Right atrium auricular region (tissue), 2 donors: Measurements from ENCODE around the gene CRY1. TPM values are rescaled to one million over a fixed set of nuclear protein-coding genes. Genes with fewer than 3 reads are reported as not detected.

Source experiments
- DNase-seq: peaks from one replicate; pipeline ENCODE4 v3.0.0-alpha.2; 2019; ENCODE audit warnings: low spot score
- H3K27ac ChIP-seq, 2 donors: fragments of 200-600 bp; sonication (generic); 1 replicate in 1 of 2; 2 replicates in 1 of 2; pipeline ENCODE4 v1.5.1; 2016 to 2019
- H3K27me3 ChIP-seq, 2 donors: fragments of 200-600 bp; sonication (generic); one replicate each; pipeline versions ENCODE4 v1.5.1 to v1.6.0; 2017 to 2019
- H3K36me3 ChIP-seq: fragments of 200-600 bp; sonication (generic); one replicate; pipeline ENCODE4 v1.5.1; 2016
- H3K4me1 ChIP-seq, 2 donors: fragments of 200-600 bp; sonication (generic); one replicate each; pipeline versions ENCODE4 v1.5.1 to v1.6.0; 2017 to 2019
- H3K4me3 ChIP-seq, 2 donors: fragments of 200-600 bp; sonication (generic); 1 replicate in 1 of 2; 2 replicates in 1 of 2; pipeline ENCODE4 v1.5.1; 2017 to 2019; ENCODE audit warnings: mild to moderate bottlenecking in 1 of 2, moderate library complexity in 1 of 2
- H3K9me3 ChIP-seq, 2 donors: fragments of 200-600 bp; sonication (generic); one replicate each; pipeline ENCODE4 v1.5.1; 2019
- CTCF ChIP-seq, 2 donors: fragments of 200-600 bp; sonication (generic); IDR thresholded peaks; one replicate each; pipeline ENCODE4 v1.5.1; 2019; ENCODE audit warnings: antibody characterized with exemption in 2 of 2
- total RNA-seq, 2 donors: library from RNA; depleted of rRNA; stranded (reverse); fragments of >200 nt; gene quantifications; one replicate each; pipeline ENCODE4 v1.1.0, GENCODE V29; 2016

CRY1 gene
- total RNA-seq, 2 donors from 2014 or later: 16.2 to 23.7 TPM

DNA sequence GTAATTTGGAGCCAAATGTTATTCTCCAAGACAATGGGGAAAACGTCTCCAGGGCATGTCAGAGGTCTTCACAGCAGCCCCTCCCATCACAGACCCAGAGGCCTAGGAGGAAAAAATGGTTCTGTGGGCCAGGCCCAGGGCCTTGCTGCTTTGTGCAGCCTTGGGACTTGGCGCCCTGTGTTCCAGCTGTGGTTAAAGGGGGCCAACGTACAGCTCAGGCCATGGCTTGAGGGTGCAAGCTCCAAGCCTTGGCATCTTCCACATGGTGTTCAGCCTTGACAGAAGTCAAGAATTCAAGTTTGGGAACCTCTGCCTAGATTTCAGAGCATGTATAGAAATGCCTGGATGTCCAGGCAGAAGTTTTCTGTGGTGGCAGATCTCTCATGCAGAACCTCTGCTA lies 3.2 kb upstream of the CRY1 start:
- Histone ChIP-seq H3K27ac (no peak overlapping the region), H3K36me3 (no peaks in the 10 kb centered on the region), H3K9me3 (no peaks in the 10 kb centered on the region), H3K4me3 (no peak overlapping the region), H3K4me1 (peaks cover 0 to 16% of the 10 kb centered on the region in 2 donors), H3K27me3 (no peaks in the 10 kb centered on the region)
- no peak for DNase-seq
- no peak for TF ChIP-seq CTCF (IDR thresholded peaks at IDR 0.05)

DNA sequence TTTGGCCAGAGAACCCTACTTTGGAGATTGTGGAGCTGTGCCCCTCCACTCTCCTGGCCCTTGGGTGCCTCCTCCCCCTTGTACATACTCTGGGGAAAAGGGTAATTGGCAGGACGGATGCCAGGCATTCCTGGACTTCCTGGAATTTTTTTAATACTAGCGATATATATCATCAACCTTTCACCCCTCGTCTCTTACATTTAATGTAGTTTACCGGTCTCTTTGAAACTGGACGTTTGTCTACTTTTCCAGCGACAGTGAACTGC lies 767 bp upstream of the CRY1 start:
- Histone ChIP-seq H3K27ac (peak overlapping the region; percentile 98 to 100), H3K27me3 (no peaks in the 10 kb centered on the region)
- TF ChIP-seq CTCF (IDR thresholded peaks at IDR 0.05): no peak

GRCh38 chr12:107092669-107093416 lies 506 bp downstream of the CRY1 start:
- no peak for TF ChIP-seq CTCF (IDR thresholded peaks at IDR 0.05)
- peak overlapping the region; percentile 98 to 100 for H3K27ac ChIP-seq
- peak; percentile 73 for DNase-seq
- H3K36me3 ChIP-seq: no peaks in the 10 kb centered on the region
- peaks cover 0 to 30% of the 10 kb centered on the region in 2 donors for H3K4me1 ChIP-seq
- H3K4me3 ChIP-seq: peak overlapping the region; percentile 82 to 95
- H3K9me3 ChIP-seq: peaks cover 0 to 5% of the 10 kb centered on the region in 2 donors
- H3K27me3 ChIP-seq: no peaks in the 10 kb centered on the region

More for the DNA sequence above, 767 bp upstream of the CRY1 start:
- H3K36me3 ChIP-seq: no peaks in the 10 kb centered on the region
- H3K4me3 ChIP-seq: peak overlapping the region; percentile 82 to 95
- H3K9me3 ChIP-seq: no peaks in the 10 kb centered on the region
- DNase-seq: no peak
- peaks cover 0 to 30% of the 10 kb centered on the region in 2 donors for H3K4me1 ChIP-seq

- TF ChIP-seq CTCF (IDR thresholded peaks at IDR 0.05): peak; percentile 36 to 78
- H3K4me1 ChIP-seq: peaks cover 0 to 30% of the 10 kb centered on the region in 2 donors
- no peaks in the 10 kb centered on the region for H3K27me3 ChIP-seq
- H3K36me3 ChIP-seq: no peaks in the 10 kb centered on the region
- H3K27ac ChIP-seq: peak overlapping the region; percentile 98 to 100
- H3K4me3 ChIP-seq: peak overlapping the region; percentile 82 to 95
- DNase-seq: no peak
- peaks cover 0 to 5% of the 10 kb centered on the region in 2 donors for H3K9me3 ChIP-seq
These were observed 1.2 kb downstream of the CRY1 start for GRCh38 chr12:107091989-107092641.

DNA sequence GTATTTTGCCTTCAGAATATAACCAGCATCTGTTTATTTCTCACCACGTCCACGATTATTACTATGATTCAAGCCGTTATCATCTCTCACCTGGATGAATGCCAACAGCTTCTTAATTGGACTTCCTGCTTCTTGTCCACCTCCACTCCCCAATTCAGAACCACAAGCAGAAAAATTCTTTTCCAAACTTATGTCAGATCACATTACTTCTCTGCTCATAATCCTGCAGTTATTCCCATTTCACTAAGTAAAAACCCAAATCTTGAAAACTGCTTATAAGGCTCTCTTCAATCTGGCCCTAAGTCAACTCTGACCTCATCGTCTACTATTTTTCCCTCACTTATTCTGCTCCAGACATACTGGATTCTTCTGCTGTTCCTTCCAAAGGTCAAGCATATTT lies 2.0 kb downstream of the CRY1 start:
- no peak for DNase-seq
- Histone ChIP-seq H3K9me3 (peaks cover 0 to 5% of the 10 kb centered on the region in 2 donors), H3K4me3 (peak overlapping the region; percentile 82 to 95), H3K27ac (peak overlapping the region; percentile 98 to 100), H3K27me3 (no peaks in the 10 kb centered on the region), H3K4me1 (peaks cover 0 to 30% of the 10 kb centered on the region in 2 donors), H3K36me3 (no peaks in the 10 kb centered on the region)
- no peak for TF ChIP-seq CTCF (IDR thresholded peaks at IDR 0.05)
